ENCODE measurements around the gene FLYWCH1. TPM values are rescaled to one million over a fixed set of nuclear protein-coding genes. Genes with fewer than 3 reads are reported as not detected.

Gene FLYWCH1
- total RNA-seq, 6 experiments from 2014 or later: 30.3 to 34.9 (median 33.7) TPM

DNA sequence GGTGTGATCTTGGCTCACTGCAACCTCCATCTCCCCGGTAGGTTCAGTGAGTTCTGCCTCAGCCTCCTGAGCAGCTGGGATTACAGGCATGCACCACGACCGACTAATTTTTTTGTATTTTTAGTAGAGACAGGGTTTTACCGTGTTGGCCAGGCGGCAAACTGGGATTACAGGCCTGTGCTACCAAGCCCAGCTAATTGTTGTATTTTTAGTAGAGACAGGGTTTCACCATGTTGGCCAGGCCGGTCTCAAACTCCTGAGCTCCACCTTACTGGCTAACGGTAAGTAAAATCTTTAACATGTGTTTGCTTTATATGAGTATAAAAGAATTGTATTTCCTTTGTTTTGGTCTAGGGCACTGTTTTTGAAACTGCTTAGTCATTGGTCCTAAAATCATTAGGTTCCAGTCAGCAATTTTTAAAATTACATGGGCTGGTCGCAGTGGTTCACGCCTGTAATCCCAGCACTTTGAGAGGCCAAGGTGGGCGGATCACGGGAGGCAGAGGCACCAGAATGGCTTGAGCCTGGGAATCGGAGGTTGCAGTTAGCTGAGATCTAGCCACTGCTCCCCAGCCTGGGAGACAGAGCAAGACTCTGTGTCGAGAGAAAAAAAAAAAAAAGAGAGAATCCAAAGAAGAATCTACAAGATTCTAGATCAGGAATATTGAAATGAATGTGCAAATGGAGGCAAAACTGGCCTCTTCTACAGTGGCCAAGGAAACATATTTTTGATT is 3.6 kb downstream of the FLYWCH1 start:
- DNase-seq: no peak
- Mint-ChIP-seq H3K27me3 (ENCODE audit: insufficient read depth) (peaks cover 1% of the 10 kb centered on the region; the same call in 1 of the 2 replicates), H3K4me3 (peak overlapping the region; percentile 27), H3K4me1 (ENCODE audit: low read depth) (peaks cover 43% of the 10 kb centered on the region), H3K27ac (peak overlapping the region; percentile 93), H3K36me3 (ENCODE audit: low read depth) (peaks cover 10% of the 10 kb centered on the region), H3K9me3 (no peaks in the 10 kb centered on the region)
- TF ChIP-seq, protein P1, sequence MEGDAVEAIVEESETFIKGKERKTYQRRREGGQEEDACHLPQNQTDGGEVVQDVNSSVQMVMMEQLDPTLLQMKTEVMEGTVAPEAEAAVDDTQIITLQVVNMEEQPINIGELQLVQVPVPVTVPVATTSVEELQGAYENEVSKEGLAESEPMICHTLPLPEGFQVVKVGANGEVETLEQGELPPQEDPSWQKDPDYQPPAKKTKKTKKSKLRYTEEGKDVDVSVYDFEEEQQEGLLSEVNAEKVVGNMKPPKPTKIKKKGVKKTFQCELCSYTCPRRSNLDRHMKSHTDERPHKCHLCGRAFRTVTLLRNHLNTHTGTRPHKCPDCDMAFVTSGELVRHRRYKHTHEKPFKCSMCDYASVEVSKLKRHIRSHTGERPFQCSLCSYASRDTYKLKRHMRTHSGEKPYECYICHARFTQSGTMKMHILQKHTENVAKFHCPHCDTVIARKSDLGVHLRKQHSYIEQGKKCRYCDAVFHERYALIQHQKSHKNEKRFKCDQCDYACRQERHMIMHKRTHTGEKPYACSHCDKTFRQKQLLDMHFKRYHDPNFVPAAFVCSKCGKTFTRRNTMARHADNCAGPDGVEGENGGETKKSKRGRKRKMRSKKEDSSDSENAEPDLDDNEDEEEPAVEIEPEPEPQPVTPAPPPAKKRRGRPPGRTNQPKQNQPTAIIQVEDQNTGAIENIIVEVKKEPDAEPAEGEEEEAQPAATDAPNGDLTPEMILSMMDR (IDR thresholded peaks at IDR 0.05): no peak

DNA sequence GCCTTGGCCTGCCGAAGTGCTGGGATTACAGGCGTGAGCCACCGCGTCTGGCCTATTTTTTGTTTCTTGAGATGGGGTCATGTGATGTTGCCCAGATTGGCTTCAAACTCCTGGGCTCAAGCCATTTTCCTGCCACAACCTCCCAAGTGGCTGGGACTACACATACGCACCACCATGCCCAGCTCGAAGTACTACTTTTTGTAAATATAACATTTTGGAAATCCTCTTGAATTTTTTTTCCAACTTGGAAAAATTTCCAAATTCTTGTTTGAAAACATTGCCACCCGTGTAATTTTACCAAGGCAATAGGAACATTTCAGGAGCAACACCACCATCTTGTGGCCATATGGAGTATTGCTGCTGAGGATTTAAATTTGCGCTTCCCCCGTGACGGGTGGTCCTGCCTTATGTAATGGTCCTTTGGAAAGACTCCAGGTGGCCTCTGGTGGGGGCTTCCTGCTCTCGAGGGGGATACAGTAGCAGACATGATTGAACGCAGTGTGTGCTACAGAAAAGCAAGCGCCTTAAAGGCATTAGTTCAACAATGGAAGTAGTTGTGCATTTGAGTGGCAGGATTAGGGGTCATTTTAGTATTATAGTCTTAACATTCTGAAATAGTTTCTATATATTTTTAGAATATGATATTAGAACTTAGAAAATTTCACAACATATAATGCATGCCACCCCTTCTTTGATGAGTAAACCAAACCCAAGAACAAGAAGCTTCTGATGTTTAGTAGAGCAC is 8.0 kb downstream of the FLYWCH1 start:
- H3K4me1 Mint-ChIP-seq (ENCODE audit: low read depth): peaks cover 22% of the 10 kb centered on the region
- H3K36me3 Mint-ChIP-seq (ENCODE audit: low read depth): peaks cover 7% of the 10 kb centered on the region
- TF ChIP-seq, protein P1 (IDR thresholded peaks at IDR 0.05): peak; percentile 97
- H3K4me3 Mint-ChIP-seq: no peak overlapping the region
- peak; percentile 49 for DNase-seq
- peak overlapping the region; percentile 76 for H3K27ac Mint-ChIP-seq
- no peaks in the 10 kb centered on the region for H3K9me3 Mint-ChIP-seq
- H3K27me3 Mint-ChIP-seq (ENCODE audit: insufficient read depth): peaks cover 1% of the 10 kb centered on the region; the same call in 1 of the 2 replicates

DNA sequence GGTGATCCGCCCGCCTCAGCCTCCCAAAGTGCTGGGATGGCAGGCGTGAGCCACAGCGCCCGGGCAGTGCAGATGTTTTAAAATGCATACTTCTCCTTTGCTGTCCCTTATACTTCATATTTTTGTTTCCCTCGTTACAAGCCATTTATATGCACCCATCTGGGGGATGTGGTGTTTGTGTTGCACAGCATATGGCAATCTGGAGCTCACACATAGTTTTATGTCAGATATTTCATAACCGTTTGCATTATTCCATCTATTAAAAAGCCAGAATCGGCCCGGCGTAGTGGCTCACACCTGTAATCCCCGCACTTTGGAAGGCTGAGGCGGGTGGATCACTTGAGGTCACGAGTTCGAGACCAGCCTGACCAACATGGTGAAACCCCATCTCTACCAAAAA is 11.8 kb downstream of the FLYWCH1 start:
- H3K27ac Mint-ChIP-seq: no peak overlapping the region
- H3K4me1 Mint-ChIP-seq (ENCODE audit: low read depth): peaks cover 26% of the 10 kb centered on the region
- H3K27me3 Mint-ChIP-seq (ENCODE audit: insufficient read depth): peaks cover 4% of the 10 kb centered on the region
- no peak for DNase-seq
- peaks cover 7% of the 10 kb centered on the region for H3K36me3 Mint-ChIP-seq (ENCODE audit: low read depth)
- H3K9me3 Mint-ChIP-seq: no peaks in the 10 kb centered on the region
- TF ChIP-seq, protein P1 (IDR thresholded peaks at IDR 0.05): no peak
- no peak overlapping the region for H3K4me3 Mint-ChIP-seq

DNA sequence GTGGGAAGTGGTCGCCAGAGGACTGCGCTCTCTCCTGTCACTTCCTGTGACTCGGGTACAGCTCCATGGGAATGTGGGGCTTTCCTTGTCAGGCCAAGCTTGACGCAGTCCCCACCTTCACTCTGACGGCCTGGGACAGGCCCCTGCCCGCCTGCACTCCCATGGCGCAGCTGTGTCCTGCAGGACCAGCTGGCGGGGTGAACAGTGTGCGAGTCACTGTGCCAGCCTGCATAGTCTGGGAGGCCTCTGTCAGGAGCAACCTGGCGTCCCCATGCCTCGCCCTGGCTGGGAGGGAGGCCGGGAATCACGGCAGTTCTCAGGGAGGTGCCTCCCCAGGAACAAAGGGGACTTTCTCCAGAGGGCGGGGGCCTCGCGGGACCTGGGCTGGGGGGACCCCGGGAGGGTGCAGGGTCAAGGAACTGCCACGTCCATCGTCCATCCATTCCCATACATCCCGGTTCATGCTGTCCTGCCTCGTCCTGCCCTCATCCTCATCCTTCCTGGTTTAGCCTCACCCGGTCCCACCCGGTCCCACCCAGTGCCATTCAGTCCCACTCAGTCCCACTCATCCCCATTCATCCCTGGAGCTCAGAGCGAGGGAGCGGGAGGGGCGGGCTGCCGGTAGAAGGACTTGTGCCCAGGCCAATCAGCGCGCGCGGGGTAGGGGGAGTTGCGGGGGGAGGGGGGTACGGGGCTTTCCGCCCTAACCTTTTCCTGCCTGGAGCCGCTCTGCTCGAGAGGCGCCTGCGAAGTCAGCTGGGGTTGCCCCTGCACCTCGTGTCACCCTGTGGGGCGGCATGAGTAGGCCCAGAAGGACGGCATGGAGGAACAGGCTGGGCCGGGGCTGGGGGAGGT is 13.4 kb downstream of the FLYWCH1 start:
- TF ChIP-seq, protein P1 (IDR thresholded peaks at IDR 0.05): no peak
- no peak for DNase-seq
- H3K27ac Mint-ChIP-seq: no peak overlapping the region
- H3K4me3 Mint-ChIP-seq: no peak overlapping the region
- no peaks in the 10 kb centered on the region; the same call in 1 of the 2 replicates for H3K36me3 Mint-ChIP-seq (ENCODE audit: low read depth)
- H3K27me3 Mint-ChIP-seq (ENCODE audit: insufficient read depth): peaks cover 3% of the 10 kb centered on the region; the same call in 1 of the 2 replicates
- peaks cover 18% of the 10 kb centered on the region for H3K4me1 Mint-ChIP-seq (ENCODE audit: low read depth)
- H3K9me3 Mint-ChIP-seq: no peaks in the 10 kb centered on the region

DNA sequence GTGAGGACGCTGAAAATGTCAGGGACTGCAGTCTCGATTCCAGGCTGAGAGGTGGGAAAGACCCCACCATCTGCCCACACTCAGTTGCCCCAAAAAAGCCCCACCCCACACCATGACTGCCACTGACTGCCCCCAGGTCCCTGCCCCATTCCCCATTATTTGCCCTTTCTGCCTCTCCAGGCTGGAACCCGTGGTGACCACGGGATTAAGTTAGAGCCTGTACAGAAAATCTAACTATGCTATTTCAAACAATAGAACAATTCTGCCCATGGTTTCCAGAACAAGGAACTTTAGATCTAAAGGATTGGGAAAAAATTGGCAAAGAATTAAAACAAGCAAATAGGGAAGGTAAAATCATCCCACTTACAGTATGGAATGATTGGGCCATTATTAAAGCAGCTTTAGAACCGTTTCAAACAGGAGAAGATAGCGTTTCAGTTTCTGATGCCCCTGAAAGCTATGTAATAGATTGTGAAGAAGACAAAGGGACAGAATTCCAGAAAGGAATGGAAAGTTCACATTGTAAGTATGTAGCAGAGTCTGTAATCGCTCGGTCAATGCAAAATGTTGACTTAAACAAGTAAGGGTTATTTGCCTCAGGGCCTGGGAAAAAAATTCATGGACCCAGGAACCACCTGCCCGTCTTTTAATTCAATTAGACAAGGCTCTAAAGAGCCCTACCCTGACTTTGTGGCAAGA is 14.4 kb downstream of the FLYWCH1 start:
- TF ChIP-seq, protein P1 (IDR thresholded peaks at IDR 0.05): no peak
- Mint-ChIP-seq H3K4me1 (ENCODE audit: low read depth) (peaks cover 18% of the 10 kb centered on the region), H3K36me3 (ENCODE audit: low read depth) (no peaks in the 10 kb centered on the region; the same call in 1 of the 2 replicates), H3K27me3 (ENCODE audit: insufficient read depth) (peaks cover 3% of the 10 kb centered on the region; the same call in 1 of the 2 replicates), H3K9me3 (no peaks in the 10 kb centered on the region), H3K27ac (no peak overlapping the region; the same call in 1 of the 2 replicates), H3K4me3 (peak overlapping the region; percentile 25; the same call in 1 of the 2 replicates)
- DNase-seq: no peak

Measured in HFFc6 (cell line).